ENCODE data around the gene IBA57. TPM values are rescaled to one million over a fixed set of nuclear protein-coding genes. Genes with fewer than 3 reads are reported as not detected.

Gene IBA57
- total and polyA plus RNA-seq, 2 of the 8 experiments (the other 6 are each of a cell fraction or from before 2014, with no cell fraction given) = 2.6 to 5.9 TPM

- TF ChIP-seq CEBPB (IDR thresholded peaks at IDR 0.05; ENCODE audit: low read depth, low read length) = no peak
- TF ChIP-seq SRF (IDR thresholded peaks at IDR 0.05; ENCODE audit: low read depth, low read length) = no peak
- no peak for TF ChIP-seq CTCF (IDR thresholded peaks at IDR 0.05; ENCODE audit: control extremely low read depth in 1 of 3, insufficient read depth in 1 of 3, low read depth in 1 of 3, low read length in 3 of 3)
- TF ChIP-seq RFX5 (IDR thresholded peaks at IDR 0.05; ENCODE audit: borderline replicate concordance, low read depth, low read length) = no peak
Measured at GRCh38 chr1:228147151-228147693, 18.4 kb upstream of the IBA57 start (continued).
